ENCODE measurements around the gene ZNF76.

DNA sequence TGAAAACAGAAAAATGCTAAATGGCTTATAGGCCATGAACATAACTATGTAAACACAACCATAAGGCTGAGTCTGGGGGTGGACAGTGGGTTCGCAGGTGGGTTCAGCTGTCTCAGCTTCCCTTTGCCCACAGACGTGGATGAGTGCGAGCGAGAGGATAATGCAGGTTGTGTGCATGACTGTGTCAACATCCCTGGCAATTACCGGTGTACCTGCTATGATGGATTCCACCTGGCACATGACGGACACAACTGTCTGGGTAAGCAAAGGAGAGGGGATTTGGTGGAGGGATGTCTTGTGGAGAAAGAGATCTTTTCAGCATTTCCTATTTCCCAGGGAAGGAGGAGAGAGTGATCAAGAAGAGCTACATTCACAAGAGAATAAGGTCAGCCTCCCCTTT lies 31.1 kb upstream of the ZNF76 start:
- TF ChIP-seq POLR2A (IDR thresholded peaks at IDR 0.05; ENCODE audit: low read depth, low read length): no peak
- no peak for TF ChIP-seq TBL1XR1 (IDR thresholded peaks at IDR 0.05; ENCODE audit: low read depth, low read length)
- TF ChIP-seq, protein P1, sequence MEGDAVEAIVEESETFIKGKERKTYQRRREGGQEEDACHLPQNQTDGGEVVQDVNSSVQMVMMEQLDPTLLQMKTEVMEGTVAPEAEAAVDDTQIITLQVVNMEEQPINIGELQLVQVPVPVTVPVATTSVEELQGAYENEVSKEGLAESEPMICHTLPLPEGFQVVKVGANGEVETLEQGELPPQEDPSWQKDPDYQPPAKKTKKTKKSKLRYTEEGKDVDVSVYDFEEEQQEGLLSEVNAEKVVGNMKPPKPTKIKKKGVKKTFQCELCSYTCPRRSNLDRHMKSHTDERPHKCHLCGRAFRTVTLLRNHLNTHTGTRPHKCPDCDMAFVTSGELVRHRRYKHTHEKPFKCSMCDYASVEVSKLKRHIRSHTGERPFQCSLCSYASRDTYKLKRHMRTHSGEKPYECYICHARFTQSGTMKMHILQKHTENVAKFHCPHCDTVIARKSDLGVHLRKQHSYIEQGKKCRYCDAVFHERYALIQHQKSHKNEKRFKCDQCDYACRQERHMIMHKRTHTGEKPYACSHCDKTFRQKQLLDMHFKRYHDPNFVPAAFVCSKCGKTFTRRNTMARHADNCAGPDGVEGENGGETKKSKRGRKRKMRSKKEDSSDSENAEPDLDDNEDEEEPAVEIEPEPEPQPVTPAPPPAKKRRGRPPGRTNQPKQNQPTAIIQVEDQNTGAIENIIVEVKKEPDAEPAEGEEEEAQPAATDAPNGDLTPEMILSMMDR (IDR thresholded peaks at IDR 0.05 in 2 of 3, conservative IDR thresholded peaks at IDR 0.05 in 1 of 3; ENCODE audit: control insufficient read depth in 2 of 3, extremely low read depth in 1 of 3, insufficient read depth in 1 of 3, low read depth in 3 of 3, low read length in 3 of 3): no peak
- TF ChIP-seq TCF12 (IDR thresholded peaks at IDR 0.05; ENCODE audit: low read depth, low read length): no peak
- no peak for TF ChIP-seq BHLHE40 (IDR thresholded peaks at IDR 0.05; ENCODE audit: borderline replicate concordance in 1 of 2, low read depth in 2 of 2, low read length in 1 of 2)
- no peak for TF ChIP-seq DPF2 (IDR thresholded peaks at IDR 0.05)

Measured in GM12878 (cell line).